K562 (cell line): ENCODE results near the gene PDGFD. TPM values are rescaled to one million over a fixed set of nuclear protein-coding genes. Genes with fewer than 3 reads are reported as not detected.
A peak's percentile ranks its signal among the peaks of the same experiment; 100 is the strongest.

Experiments
- ATAC-seq: fragments of 200-7000 bp; cut with Tn5 transposase; 3 replicates; pipeline ENCODE4 v1.9.1; 2020; ENCODE audit warnings: moderate library complexity
- BruUV-seq: library from RNA; stranded (reverse); fragments of 400-500 nt; replicated peaks from 2 replicates; lab custom pipeline; 2021; lab: Mats Ljungman, UMichigan
- CTCF ChIA-PET: fragments of 300-600 bp; formaldehyde crosslinking; extraction: SDS; loops from one replicate; lab custom pipeline; 2021; ENCODE audit warnings: low intra/inter-chr PET ratio; lab: Yijun Ruan, JAX
- POLR2A ChIA-PET: fragments of 300-600, 350-650 bp; sonication (Branson Sonifier 250); formaldehyde crosslinking; extraction: SDS; loops from one replicate; lab custom pipeline; 2021; ENCODE audit warnings: antibody characterized with exemption, inconsistent platforms; lab: Yijun Ruan, JAX
- DNase-seq, 4 experiments: peaks; one replicate each; pipeline versions ENCODE4 v3.0.0 to v3.0.0-alpha.2; 2011 to 2018; ENCODE audit warnings: low spot score in 3 of 4, mixed read lengths in 3 of 4; ENCODE audit errors: extremely low read depth in 1 of 4
- FAIRE-seq: peaks from 2 replicates; lab custom pipeline; 2011; peaks lifted over from hg19 to GRCh38; lab: Jason Lieb, UNC
- H2AFZ ChIP-seq: 2 replicates; pipeline ENCODE4 v1.6.0; 2011; ENCODE audit warnings: low read depth, low read length, control low read depth, inconsistent platforms
- H3K27ac ChIP-seq: fragments of 200-600 bp; 3 replicates; pipeline ENCODE4 v1.8.0; 2011; ENCODE audit warnings: low read depth, mild to moderate bottlenecking, control low read depth, inconsistent platforms, low read length, moderate library complexity, mixed read lengths; ENCODE audit errors: extremely low read depth
- H3K27me3 ChIP-seq, 2 experiments: fragments of 300-600 bp in 1 of 2; 2 replicates in 1 of 2; 3 replicates in 1 of 2; pipeline versions ENCODE4 v1.6.0 to v1.8.0; 2011; ENCODE audit warnings: inconsistent platforms in 2 of 2, low read length in 2 of 2, mild to moderate bottlenecking in 1 of 2, mixed read lengths in 1 of 2, moderate library complexity in 1 of 2; ENCODE audit not compliant: control insufficient read depth in 2 of 2, insufficient read depth in 2 of 2
- H3K36me3 ChIP-seq: fragments of 300-600 bp; 3 replicates; pipeline ENCODE4 v1.8.0; 2011; ENCODE audit warnings: mild to moderate bottlenecking, low read length, inconsistent platforms; ENCODE audit not compliant: control insufficient read depth, insufficient read depth
- H3K4me1 ChIP-seq, 2 experiments: fragments of 200-600 bp in 1 of 2; replicated peaks in 1 of 2; 2 replicates in 1 of 2; 3 replicates in 1 of 2; pipeline versions ENCODE4 v1.5.1 to v1.8.0; 2011; ENCODE audit warnings: inconsistent platforms in 2 of 2, low read length in 2 of 2, mild to moderate bottlenecking in 1 of 2, mixed read lengths in 1 of 2, moderate library complexity in 1 of 2; ENCODE audit not compliant: control insufficient read depth in 2 of 2, insufficient read depth in 2 of 2
- H3K4me2 ChIP-seq: 2 replicates; pipeline ENCODE4 v1.6.1; 2011; ENCODE audit warnings: low read length, control low read depth, inconsistent platforms, mixed read lengths; ENCODE audit not compliant: insufficient read depth
- H3K4me3 ChIP-seq: fragments of 200-600 bp; sonication (generic), shearing (Covaris generic); 2 replicates; pipeline ENCODE4 v1.5.1; 2016; ENCODE audit warnings: control low read depth, inconsistent platforms
- H3K79me2 ChIP-seq: fragments of 200-600 bp; 3 replicates; pipeline ENCODE4 v1.8.0; 2011; ENCODE audit warnings: low read length, inconsistent platforms; ENCODE audit not compliant: control insufficient read depth, insufficient read depth
- H3K9ac ChIP-seq, 2 experiments: 2 replicates each; pipeline versions ENCODE4 v1.6.0 to v1.6.1; 2011; ENCODE audit warnings: low read depth in 2 of 2, low read length in 2 of 2, control low read depth in 1 of 2, inconsistent platforms in 1 of 2, mild to moderate bottlenecking in 1 of 2, mixed read lengths in 1 of 2; ENCODE audit not compliant: insufficient read depth in 1 of 2
- H3K9me1 ChIP-seq: one replicate; pipeline ENCODE4 v1.6.0; 2011; ENCODE audit warnings: inconsistent platforms, mild to moderate bottlenecking, low read length, moderate library complexity; ENCODE audit not compliant: control insufficient read depth, insufficient read depth
- H3K9me3 ChIP-seq: replicated peaks from 2 replicates; pipeline ENCODE4 v1.5.1; 2011; ENCODE audit warnings: low read depth, low read length, inconsistent platforms; ENCODE audit not compliant: control insufficient read depth, insufficient read depth
- H4K20me1 ChIP-seq: replicated peaks from 2 replicates; pipeline ENCODE4 v1.6.1; 2011; ENCODE audit warnings: low read length, inconsistent platforms, mixed read lengths; ENCODE audit not compliant: control insufficient read depth, insufficient read depth
- ATF3 ChIP-seq, 2 experiments: fragments of 450-650 bp in 1 of 2; sonication (generic) in 1 of 2; formaldehyde crosslinking in 1 of 2; IDR thresholded peaks in 1 of 2; conservative IDR thresholded peaks in 1 of 2; 2 replicates each; pipeline versions ENCODE4 v1.6.1 to v1.8.1; 2016 to 2023; ENCODE audit warnings: mild to moderate bottlenecking in 2 of 2, moderate library complexity in 2 of 2, inconsistent platforms in 1 of 2, missing genetic modification reagents in 1 of 2
- HDAC1 ChIP-seq, 2 experiments: fragments of 450-650 bp; IDR thresholded peaks; 2 replicates each; pipeline ENCODE4 v1.6.1; 2016 to 2017; ENCODE audit warnings: inconsistent platforms in 1 of 2, mild to moderate bottlenecking in 1 of 2, moderate library complexity in 1 of 2
- WGBS: fragments of 100-300 bp; shearing (Covaris generic); methylation state at CpG from one replicate; pipeline ENCODE4 v1.1.6; 2016; ENCODE audit warnings: low coverage, mixed read lengths; ENCODE audit not compliant: insufficient coverage; ENCODE audit errors: missing lambda C conversion rate; 5-methylcytosine and 5-hydroxymethylcytosine counted together
- in situ Hi-C: fragments of 300-500 bp; cut with MboI; formaldehyde crosslinking; loops from 4 replicates; pipeline ENCODE4 v1.15.0; 2018; ENCODE audit warnings: inconsistent platforms, mixed read lengths
- intact Hi-C: fragments of 100-400 bp; cut with micrococcal nuclease; formaldehyde crosslinking; loops from 2 replicates; pipeline ENCODE4 v1.14.2; 2022
- polyA plus RNA-seq, 8 experiments: library from polyadenylated mRNA; depleted of rRNA in 4 of 8; stranded (reverse) in 5 of 8; unstranded in 3 of 8; fragments of >200 nt; fragmentation: Nextera tagmentation in 2 of 8; fragmentation: Illumina TruSeq in 1 of 8; extraction: Ambion mirVana in 2 of 8; extraction: Trizol in 1 of 8; gene quantifications; 2 replicates each; pipeline versions ENCODE4 v1.2.1 to v1.2.3, GENCODE V29; 2011 to 2014; ENCODE audit warnings: inconsistent platforms in 1 of 8, missing spikeins in 1 of 8
- total RNA-seq, 7 experiments: library from RNA; depleted of rRNA in 6 of 7; stranded (reverse); fragments of >200 nt in 6 of 7; fragmentation: Illumina TruSeq in 2 of 7; extraction: Trizol in 2 of 7; gene quantifications; 2 replicates each; pipeline versions ENCODE4 v1.2.1 to v1.2.3, GENCODE V29; 2011 to 2021; ENCODE audit warnings: low replicate concordance in 1 of 7
- TF ChIP-seq, protein P1 (sequence below): sonication (generic); formaldehyde crosslinking; IDR thresholded peaks from 2 replicates; pipeline ENCODE4 v1.8.0; 2023; ENCODE audit warnings: missing genetic modification reagents, mild to moderate bottlenecking, borderline replicate concordance

PDGFD gene
- total and polyA plus RNA-seq, 9 of the 15 experiments (the other 6 are each of a cell fraction or from before 2014, with no cell fraction given), result 0.11 TPM; not detected in 8

DNA sequence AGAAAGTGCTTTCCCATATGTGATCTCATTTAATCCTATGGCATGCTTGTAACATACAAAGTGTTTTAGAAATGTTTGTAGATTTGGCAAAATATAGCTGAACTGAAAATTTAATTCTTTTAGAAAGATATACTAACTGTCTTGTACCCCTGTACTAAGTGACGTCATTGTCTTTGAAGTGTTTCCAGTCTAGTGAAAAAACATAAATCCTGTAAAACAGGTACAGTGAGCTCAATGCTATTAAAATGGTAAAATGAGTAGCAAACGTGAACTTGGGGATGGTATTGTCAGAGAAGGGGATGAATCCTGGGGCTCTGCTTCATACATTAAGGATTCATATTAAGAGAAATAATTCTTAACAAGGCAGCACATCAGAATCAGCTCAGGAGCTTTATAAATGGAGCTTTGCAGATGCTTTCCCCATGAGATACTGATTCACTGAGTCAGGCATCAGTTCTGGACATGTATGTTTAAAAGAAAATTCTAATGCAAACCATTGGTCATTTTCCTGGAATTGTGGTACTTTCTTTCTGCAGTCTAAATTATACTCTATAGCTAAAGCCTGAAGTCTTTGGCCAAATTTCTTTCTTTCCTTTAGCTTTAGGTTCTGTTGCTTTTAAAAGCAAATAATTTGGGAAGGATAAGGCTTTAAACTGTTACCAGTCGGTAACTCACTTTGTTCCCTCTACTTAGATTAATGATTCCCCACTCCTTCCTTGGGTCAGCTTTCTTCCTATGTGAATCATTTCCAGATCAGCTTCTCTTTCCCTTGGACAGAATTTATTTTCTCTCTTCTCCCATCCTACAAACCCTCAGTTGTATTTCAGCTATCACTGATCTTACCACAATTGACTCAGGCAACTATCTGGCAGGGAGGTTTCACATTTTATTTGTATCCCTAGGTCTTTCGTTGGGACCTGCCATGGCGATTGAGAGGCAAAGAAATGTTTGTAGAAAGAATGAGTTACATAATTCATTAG is 185.0 kb downstream of the PDGFD start:
- ChIA-PET CTCF (no interaction called here), POLR2A (no interaction called here)
- no peaks in the 10 kb centered on the region for H3K9me3 ChIP-seq
- H3K27ac ChIP-seq, result no peak overlapping the region
- intact Hi-C loops, result no loop called here
- H3K79me2 ChIP-seq, result no peaks in the 10 kb centered on the region
- no peak overlapping the region for H3K9ac ChIP-seq
- no peaks in the 10 kb centered on the region for H3K36me3 ChIP-seq
- no peak overlapping the region for H3K4me3 ChIP-seq
- no peak for TF ChIP-seq HDAC1 (IDR thresholded peaks at IDR 0.05)
- TF ChIP-seq ATF3 (IDR thresholded peaks at IDR 0.05), result peak; percentile 13; the same call in 1 of the 2 replicates
- no peak for TF ChIP-seq ATF3 (CRISPR knock-in tag; conservative IDR thresholded peaks at IDR 0.05)
- TF ChIP-seq, protein P1, sequence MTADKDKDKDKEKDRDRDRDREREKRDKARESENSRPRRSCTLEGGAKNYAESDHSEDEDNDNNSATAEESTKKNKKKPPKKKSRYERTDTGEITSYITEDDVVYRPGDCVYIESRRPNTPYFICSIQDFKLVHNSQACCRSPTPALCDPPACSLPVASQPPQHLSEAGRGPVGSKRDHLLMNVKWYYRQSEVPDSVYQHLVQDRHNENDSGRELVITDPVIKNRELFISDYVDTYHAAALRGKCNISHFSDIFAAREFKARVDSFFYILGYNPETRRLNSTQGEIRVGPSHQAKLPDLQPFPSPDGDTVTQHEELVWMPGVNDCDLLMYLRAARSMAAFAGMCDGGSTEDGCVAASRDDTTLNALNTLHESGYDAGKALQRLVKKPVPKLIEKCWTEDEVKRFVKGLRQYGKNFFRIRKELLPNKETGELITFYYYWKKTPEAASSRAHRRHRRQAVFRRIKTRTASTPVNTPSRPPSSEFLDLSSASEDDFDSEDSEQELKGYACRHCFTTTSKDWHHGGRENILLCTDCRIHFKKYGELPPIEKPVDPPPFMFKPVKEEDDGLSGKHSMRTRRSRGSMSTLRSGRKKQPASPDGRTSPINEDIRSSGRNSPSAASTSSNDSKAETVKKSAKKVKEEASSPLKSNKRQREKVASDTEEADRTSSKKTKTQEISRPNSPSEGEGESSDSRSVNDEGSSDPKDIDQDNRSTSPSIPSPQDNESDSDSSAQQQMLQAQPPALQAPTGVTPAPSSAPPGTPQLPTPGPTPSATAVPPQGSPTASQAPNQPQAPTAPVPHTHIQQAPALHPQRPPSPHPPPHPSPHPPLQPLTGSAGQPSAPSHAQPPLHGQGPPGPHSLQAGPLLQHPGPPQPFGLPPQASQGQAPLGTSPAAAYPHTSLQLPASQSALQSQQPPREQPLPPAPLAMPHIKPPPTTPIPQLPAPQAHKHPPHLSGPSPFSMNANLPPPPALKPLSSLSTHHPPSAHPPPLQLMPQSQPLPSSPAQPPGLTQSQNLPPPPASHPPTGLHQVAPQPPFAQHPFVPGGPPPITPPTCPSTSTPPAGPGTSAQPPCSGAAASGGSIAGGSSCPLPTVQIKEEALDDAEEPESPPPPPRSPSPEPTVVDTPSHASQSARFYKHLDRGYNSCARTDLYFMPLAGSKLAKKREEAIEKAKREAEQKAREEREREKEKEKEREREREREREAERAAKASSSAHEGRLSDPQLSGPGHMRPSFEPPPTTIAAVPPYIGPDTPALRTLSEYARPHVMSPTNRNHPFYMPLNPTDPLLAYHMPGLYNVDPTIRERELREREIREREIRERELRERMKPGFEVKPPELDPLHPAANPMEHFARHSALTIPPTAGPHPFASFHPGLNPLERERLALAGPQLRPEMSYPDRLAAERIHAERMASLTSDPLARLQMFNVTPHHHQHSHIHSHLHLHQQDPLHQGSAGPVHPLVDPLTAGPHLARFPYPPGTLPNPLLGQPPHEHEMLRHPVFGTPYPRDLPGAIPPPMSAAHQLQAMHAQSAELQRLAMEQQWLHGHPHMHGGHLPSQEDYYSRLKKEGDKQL (CRISPR knock-in tag), result no peak
- H3K4me1 ChIP-seq, result no peaks in the 10 kb centered on the region
- in situ Hi-C loops, result no loop called here
- FAIRE-seq (no peak), ATAC-seq (no peak), DNase-seq (no peak)
- WGBS, result 1% methylated on average over 5 of the region's 5 CpGs
- no peaks in the 10 kb centered on the region for H3K27me3 ChIP-seq
- H3K4me2 ChIP-seq, result no peak overlapping the region
- H4K20me1 ChIP-seq, result no peaks in the 10 kb centered on the region
- BruUV-seq, result no TSS peak
- H3K9me1 ChIP-seq, result no peaks in the 10 kb centered on the region
- H2AFZ ChIP-seq, result no peak overlapping the region
